Esophagus muscularis mucosa (tissue), 2 donors: ENCODE results near the gene UNG.

Source experiments
- POLR2A ChIP-seq: fragments of 450-650 bp; IDR thresholded peaks from one replicate; pipeline ENCODE4 v1.6.1; 2017; ENCODE audit warnings: antibody characterized with exemption, moderate library complexity, mild to moderate bottlenecking, low read depth
- POLR2AphosphoS5 ChIP-seq, 2 donors: sonication (generic); formaldehyde crosslinking; IDR thresholded peaks; one replicate each; pipeline ENCODE4 v1.6.1; 2017; ENCODE audit warnings: antibody characterized with exemption in 2 of 2

DNA sequence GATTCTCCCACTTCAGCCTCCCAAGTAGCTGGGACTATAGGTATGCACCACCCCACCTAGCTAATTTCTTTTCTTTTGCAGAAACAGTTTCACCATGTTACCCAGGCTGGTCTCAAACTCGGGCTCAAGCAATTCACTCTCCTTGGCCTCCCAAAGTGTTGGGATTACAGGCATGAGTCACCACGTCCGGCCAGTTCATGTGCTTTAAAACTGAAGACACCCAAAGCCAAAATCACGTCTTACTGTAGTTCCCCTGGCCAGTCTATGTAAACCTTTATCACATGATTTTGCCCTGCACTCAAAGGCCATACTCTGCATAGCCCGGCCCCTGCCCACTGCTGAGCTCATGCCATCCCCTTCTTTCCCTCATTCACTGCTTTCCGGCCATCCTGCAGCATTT, 8.6 kb upstream of the UNG start:
- TF ChIP-seq POLR2A (no peak), POLR2AphosphoS5 (IDR thresholded peaks at IDR 0.05) (no peak)
